Aorta (tissue), 5 donors: ENCODE measurements around the gene SH3BP5L. TPM values are rescaled to one million over a fixed set of nuclear protein-coding genes. Genes with fewer than 3 reads are reported as not detected.
A peak's percentile ranks its signal among the peaks of the same experiment; 100 is the strongest.
"Not testable (repeated sequence)": the region's sequence is repeated elsewhere in the genome, so short reads cannot be mapped to it uniquely, and the experiment has no call there.

Source experiments
- ATAC-seq: fragments of 200-7000 bp; cut with Tn5 transposase; one replicate; pipeline ENCODE4 v1.9.1; 2022; ENCODE audit warnings: moderate library complexity; ENCODE audit not compliant: low FRiP score
- DNase-seq, 2 donors: peaks; one replicate each; pipeline ENCODE4 v3.0.0-alpha.2; 2020
- H3K27ac ChIP-seq, 2 donors: one replicate each; pipeline ENCODE4 v1.5.1; 2013; ENCODE audit warnings: low read length in 2 of 2, mild to moderate bottlenecking in 2 of 2, moderate library complexity in 2 of 2, control low read depth in 1 of 2, inconsistent platforms in 1 of 2, low read depth in 1 of 2
- H3K27me3 ChIP-seq, 2 donors: one replicate each; pipeline ENCODE4 v1.6.1; 2013; ENCODE audit warnings: control low read depth in 1 of 2, low read length in 1 of 2, mild to moderate bottlenecking in 1 of 2, moderate library complexity in 1 of 2; ENCODE audit not compliant: insufficient read depth in 2 of 2, control insufficient read depth in 1 of 2
- H3K36me3 ChIP-seq, 2 donors: one replicate each; pipeline ENCODE4 v1.6.1; 2013; ENCODE audit warnings: control low read depth in 1 of 2, low read length in 1 of 2, mild to moderate bottlenecking in 1 of 2; ENCODE audit not compliant: insufficient read depth in 2 of 2, control insufficient read depth in 1 of 2
- H3K4me1 ChIP-seq, 2 donors: one replicate each; pipeline ENCODE4 v1.6.1; 2013; ENCODE audit warnings: low read length in 2 of 2, control low read depth in 1 of 2, mild to moderate bottlenecking in 1 of 2, moderate library complexity in 1 of 2; ENCODE audit not compliant: insufficient read depth in 2 of 2, control insufficient read depth in 1 of 2
- H3K4me3 ChIP-seq, 2 donors: one replicate each; pipeline ENCODE4 v1.5.1; 2013; ENCODE audit warnings: low read length in 2 of 2, control low read depth in 1 of 2, mild to moderate bottlenecking in 1 of 2
- H3K9me3 ChIP-seq: one replicate; pipeline ENCODE4 v1.6.1; 2013; ENCODE audit warnings: mild to moderate bottlenecking, low read length; ENCODE audit not compliant: control insufficient read depth
- WGBS, 2 donors: extraction: QIAGEN DNeasy Blood & Tissue Kit; methylation state at CpG; one replicate each; pipeline ENCODE4 v1.1.7; 2013; 5-methylcytosine and 5-hydroxymethylcytosine counted together
- intact Hi-C, 2 donors: fragments of 100-400 bp; cut with DNase I; formaldehyde crosslinking; loops; one replicate each; pipeline versions ENCODE4 v1.14.2 to v1.15.0; 2022
- polyA plus RNA-seq, 2 donors: library from polyadenylated mRNA; stranded (reverse); fragments of 200-250 nt; gene quantifications; one replicate each; pipeline ENCODE4 v1.2.3, GENCODE V29; 2013
- total RNA-seq, 2 donors: library from RNA; stranded (reverse); fragmentation: NEBNext Ultra II Directional; extraction: Animal tissue kit (Norgen Biotek cat#: 25700); gene quantifications; one replicate each; pipeline ENCODE4 v1.2.1, GENCODE V29; 2021
- donor health status: healthy with polysubstance abuse.
- donor health status: Bipolar disorder and iron deficiency.
- donor health status: DM: no; HTN: no; CAD: no.
- donor health status: DM: no; HTN: no; CAD: no.
- donor health status: DM: yes; HTN: yes; CAD: no.

SH3BP5L gene
- total and polyA plus RNA-seq, 4 donors = 11.8 to 25.1 (median 19.0) TPM

GRCh38 chr1:248838357-248839167, 12.8 kb upstream of the SH3BP5L start:
- H3K36me3 ChIP-seq = no peaks in the 10 kb centered on the region
- H3K4me1 ChIP-seq = no peaks in the 10 kb centered on the region
- intact Hi-C loops = loop anchor here (1.0 kb wide), 2 partner anchors 12 to 20 kb away; no protein-coding TSS in a partner anchor
- peak; percentile 95 for ATAC-seq
- H3K27me3 ChIP-seq = no peaks in the 10 kb centered on the region
- H3K27ac ChIP-seq = peak overlapping the region; percentile 91 to 96
- H3K9me3 ChIP-seq = no peaks in the 10 kb centered on the region
- DNase-seq = peak; percentile 96
- 0% methylated on average over 79 to 82 of the region's 82 CpGs for WGBS, 2 donors
- peak overlapping the region; percentile 47 to 52 for H3K4me3 ChIP-seq

- Histone ChIP-seq H3K27ac (peak within 1 kb of the TSS; percentile 91 to 96), H3K36me3 (no peaks in the 10 kb centered on the region), H3K4me3 (peak within 1 kb of the TSS; percentile 47 to 52), H3K9me3 (no peaks in the 10 kb centered on the region), H3K4me1 (no peaks in the 10 kb centered on the region), H3K27me3 (no peaks in the 10 kb centered on the region)
- intact Hi-C loops = loop anchor here in 1 of 2 donors (1.0 kb wide), 1 partner anchor 12 kb away; no protein-coding TSS in a partner anchor
- ATAC-seq (peak; percentile 98), DNase-seq (peak; percentile 99 to 100)
- 0 to 1% methylated on average over 48 of the region's 48 CpGs for WGBS, 2 donors
Measured at GRCh38 chr1:248837781-248838356, 12.2 kb upstream of the SH3BP5L start, which contains the start of gene ZNF672. TSS of gene ZNF672 (plus strand) at chr1:248838224. CDS start at chr1:248847275, 9,051 bp downstream.

GRCh38 chr1:248837045-248837780, 11.5 kb upstream of the SH3BP5L start:
- ATAC-seq (no peak), DNase-seq (no peak)
- WGBS, 2 donors = 51 to 52% methylated on average over 11 of the region's 11 CpGs
- H3K27me3 ChIP-seq = no peaks in the 10 kb centered on the region
- no peaks in the 10 kb centered on the region for H3K9me3 ChIP-seq
- no peaks in the 10 kb centered on the region for H3K36me3 ChIP-seq
- no peaks in the 10 kb centered on the region for H3K4me1 ChIP-seq
- peak overlapping the region in 1 of 2 donors; percentile 52 for H3K4me3 ChIP-seq
- H3K27ac ChIP-seq = peak overlapping the region in 1 of 2 donors; percentile 92
- intact Hi-C loops = no loop called here

- Histone ChIP-seq H3K9me3 (no peaks in the 10 kb centered on the region), H3K4me3 (no peak overlapping the region), H3K27me3 (no peaks in the 10 kb centered on the region), H3K4me1 (no peaks in the 10 kb centered on the region), H3K27ac (no peak overlapping the region), H3K36me3 (no peaks in the 10 kb centered on the region)
- 72 to 73% methylated on average over 7 of the region's 7 CpGs for WGBS, 2 donors
- ATAC-seq (no peak), DNase-seq (peak in 1 of 2 donors; percentile 31)
- intact Hi-C loops = no loop called here
Measured at GRCh38 chr1:248834343-248834940, 8.7 kb upstream of the SH3BP5L start.

GRCh38 chr1:248831842-248832241, 6.1 kb upstream of the SH3BP5L start:
- H3K27me3 ChIP-seq = no peaks in the 10 kb centered on the region
- H3K4me1 ChIP-seq = no peaks in the 10 kb centered on the region
- DNase-seq (no peak), ATAC-seq (no peak)
- WGBS, 2 donors = 81 to 88% methylated on average over 1 of the region's 1 CpG
- no peaks in the 10 kb centered on the region for H3K36me3 ChIP-seq
- intact Hi-C loops = no loop called here
- no peaks in the 10 kb centered on the region for H3K9me3 ChIP-seq
- H3K27ac ChIP-seq = no peak overlapping the region
- no peak overlapping the region for H3K4me3 ChIP-seq

GRCh38 chr1:248830718-248831017, 5.0 kb upstream of the SH3BP5L start:
- intact Hi-C loops = not testable (repeated sequence)

GRCh38 chr1:248828845-248829244, 3.1 kb upstream of the SH3BP5L start:
- no peak for DNase-seq
- intact Hi-C loops = no loop called here
- peaks cover 3 to 7% of the 10 kb centered on the region in 2 donors for H3K4me1 ChIP-seq
- ATAC-seq = no peak
- H3K4me3 ChIP-seq = no peak overlapping the region
- 61 to 70% methylated on average over 3 of the region's 3 CpGs for WGBS, 2 donors
- no peaks in the 10 kb centered on the region for H3K9me3 ChIP-seq
- H3K36me3 ChIP-seq = no peaks in the 10 kb centered on the region
- H3K27me3 ChIP-seq = no peaks in the 10 kb centered on the region
- no peak overlapping the region for H3K27ac ChIP-seq

More at GRCh38 chr1:248830718-248831017, 5.0 kb upstream of the SH3BP5L start:
- H3K27me3 ChIP-seq, DNase-seq, H3K4me3 ChIP-seq, H3K36me3 ChIP-seq, ATAC-seq, H3K27ac ChIP-seq, H3K4me1 ChIP-seq, H3K9me3 ChIP-seq: not testable (repeated sequence)
- 67 to 69% methylated on average over 3 of the region's 3 CpGs for WGBS, 2 donors

GRCh38 chr1:248825573-248825908, 174 bp downstream of the SH3BP5L start:
- WGBS, 2 donors = 1% methylated on average over 18 of the region's 18 CpGs
- no peaks in the 10 kb centered on the region for H3K9me3 ChIP-seq
- H3K36me3 ChIP-seq = no peaks in the 10 kb centered on the region
- peak overlapping the region in 1 of 2 donors; percentile 61 for H3K27ac ChIP-seq
- no peak for DNase-seq
- peak; percentile 13 for ATAC-seq
- peaks cover 7 to 8% of the 10 kb centered on the region in 2 donors for H3K4me1 ChIP-seq
- intact Hi-C loops = no loop called here
- no peaks in the 10 kb centered on the region for H3K27me3 ChIP-seq
- H3K4me3 ChIP-seq = peak overlapping the region; percentile 71 to 93
